ENCODE data around the gene TMEM191C. TPM values are rescaled to one million over a fixed set of nuclear protein-coding genes. Genes with fewer than 3 reads are reported as not detected.
"Not testable (repeated sequence)": the region's sequence is repeated elsewhere in the genome, so short reads cannot be mapped to it uniquely, and the experiment has no call there.

The TMEM191C gene
- total RNA-seq, 6 experiments from 2014 or later, result 0.12 to 1.4 (median 0.66) TPM

DNA sequence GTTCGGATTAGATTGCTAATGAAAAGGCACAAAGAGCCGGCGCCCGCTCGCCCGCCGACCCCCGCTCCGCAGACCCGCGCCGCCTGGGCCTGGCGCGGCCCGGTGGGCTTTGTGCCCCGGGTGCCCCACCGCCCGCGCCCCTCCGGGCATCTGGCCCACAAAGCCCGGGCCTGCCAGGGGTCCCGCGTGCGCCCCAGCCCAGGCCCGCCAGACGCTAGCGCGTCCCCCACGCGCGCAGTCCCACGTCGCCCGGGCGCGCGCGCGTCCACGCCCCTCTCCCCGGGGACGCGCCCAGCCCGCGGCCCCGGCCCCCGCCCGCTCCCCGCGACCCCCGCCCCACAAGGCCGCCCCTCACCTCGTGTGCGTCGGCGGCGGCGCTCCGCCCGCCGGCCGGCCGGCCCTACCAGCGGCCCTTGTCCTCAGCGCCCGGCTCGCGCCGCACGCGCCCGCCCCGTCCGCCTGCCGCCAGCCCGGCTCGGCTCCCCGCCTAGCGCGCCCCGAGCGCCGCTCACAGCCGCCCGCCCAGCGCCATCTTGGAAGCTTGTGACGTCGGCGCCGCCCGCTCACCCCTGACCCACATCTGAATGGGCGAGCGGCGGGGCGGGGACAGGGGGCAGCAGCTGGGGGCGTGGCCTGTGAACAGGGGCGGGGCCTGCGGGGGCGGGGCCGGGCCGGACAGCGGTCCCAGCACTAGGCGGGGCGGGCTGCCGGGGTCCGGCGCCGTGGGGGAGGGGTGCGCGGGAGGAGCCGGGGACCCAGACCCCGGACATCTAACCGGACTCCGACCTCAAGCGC is 50.0 kb downstream of the TMEM191C start:
- H3K36me3 ChIP-seq; intact Hi-C loops (cut with DNase I); DNase-seq; H3K27me3 ChIP-seq; H3K27ac ChIP-seq; H3K4me1 ChIP-seq; H3K9me3 ChIP-seq; H3K4me3 ChIP-seq: not testable (repeated sequence)
- WGBS (ENCODE audit: insufficient coverage, low coverage, low lambda C conversion rate, missing lambda C conversion rate), result no CpG with 5 or more reads among the region's 115 CpGs
- ATAC-seq, result peak; percentile 80 to 88 (median 84)

Other genes with a start within 250 kb of the TMEM191C start
- gene RIMBP3B, start 83.6 kb upstream of the TMEM191C start, total RNA-seq, result under 1 TPM in 1 of 6 experiments, not detected in 5; 0.04 TPM
- 1 to 10 TPM in 5 of 6 experiments, under 1 TPM in 1; 0.88 to 1.9 (median 1.4) TPM for gene HIC2, start 50.0 kb upstream of the TMEM191C start, total RNA-seq
- under 1 TPM in 3 of 6 experiments, not detected in 3; 0.07 to 0.12 (median 0.09) TPM for gene RIMBP3C, start 84.1 kb downstream of the TMEM191C start, total RNA-seq
- 10 to 100 TPM; 16.8 to 34.4 (median 22.1) TPM for gene UBE2L3, start 100.3 kb downstream of the TMEM191C start, total RNA-seq
- 10 to 100 TPM in 2 of 6 experiments, 1 to 10 TPM in 4; 7.1 to 29.0 (median 7.8) TPM for gene YDJC, start 162.6 kb downstream of the TMEM191C start, total RNA-seq
- not detected for gene CCDC116, start 165.4 kb downstream of the TMEM191C start, total RNA-seq
- gene SDF2L1, start 174.9 kb downstream of the TMEM191C start, total RNA-seq, result 10 to 100 TPM; 33.1 to 85.7 (median 71.6) TPM
- 10 to 100 TPM; 18.9 to 24.2 (median 22.1) TPM for gene PPIL2, start 198.6 kb downstream of the TMEM191C start, total RNA-seq